NB4 (cell line): ENCODE results near the gene IL16.

ENCODE experiments used
- DNase-seq: peaks from one replicate; pipeline ENCODE4 v3.0.0; 2010; ENCODE audit warnings: low read depth
- H3K4me3 ChIP-seq: one replicate; pipeline ENCODE4 v1.5.1; 2011; ENCODE audit warnings: mild to moderate bottlenecking, low read depth, low read length, moderate library complexity
- MYC ChIP-seq: IDR thresholded peaks from 2 replicates; pipeline ENCODE4 v1.6.1; 2011; ENCODE audit warnings: low read depth, low read length
- POLR2A ChIP-seq: IDR thresholded peaks from 2 replicates; pipeline ENCODE4 v1.6.1; 2011; ENCODE audit warnings: mild to moderate bottlenecking; ENCODE audit not compliant: insufficient read length; ENCODE audit errors: extremely low read depth
- TF ChIP-seq, protein P1 (sequence below): IDR thresholded peaks from one replicate; pipeline ENCODE4 v1.5.1; 2012; ENCODE audit warnings: low read depth, low read length
- TF ChIP-seq, protein P2 (sequence below): IDR thresholded peaks from 2 replicates; pipeline ENCODE4 v1.6.1; 2011; ENCODE audit warnings: low read depth, low read length

IL16 gene

DNA sequence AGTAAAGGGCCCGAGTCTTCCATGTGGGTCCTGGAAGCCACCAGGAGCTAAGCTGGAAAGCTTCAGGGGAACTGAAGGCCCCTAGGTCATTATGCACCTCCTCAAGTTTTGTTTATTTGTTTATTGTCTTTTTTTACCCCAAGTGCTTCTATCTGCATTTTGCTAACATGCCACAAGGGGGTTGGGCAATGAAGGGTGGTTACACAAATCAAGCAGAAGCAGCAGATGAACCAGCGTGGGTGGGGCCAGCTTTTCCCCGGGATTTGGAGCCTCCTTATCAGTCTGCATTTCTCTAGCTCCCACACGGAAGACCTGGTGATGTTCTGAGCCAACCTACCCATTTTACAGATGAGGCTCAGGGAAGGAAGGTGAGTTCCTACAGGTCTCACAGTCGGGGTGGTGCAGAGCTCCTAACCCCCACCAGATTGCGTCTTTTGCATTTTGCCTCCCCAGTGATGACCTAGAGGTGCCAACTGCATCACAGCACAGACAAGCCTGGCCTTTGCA lies 160.6 kb downstream of the IL16 start:
- TF ChIP-seq POLR2A (no peak), MYC (no peak)
- peak; percentile 19 for DNase-seq
- H3K4me3 ChIP-seq = no peak overlapping the region

DNA sequence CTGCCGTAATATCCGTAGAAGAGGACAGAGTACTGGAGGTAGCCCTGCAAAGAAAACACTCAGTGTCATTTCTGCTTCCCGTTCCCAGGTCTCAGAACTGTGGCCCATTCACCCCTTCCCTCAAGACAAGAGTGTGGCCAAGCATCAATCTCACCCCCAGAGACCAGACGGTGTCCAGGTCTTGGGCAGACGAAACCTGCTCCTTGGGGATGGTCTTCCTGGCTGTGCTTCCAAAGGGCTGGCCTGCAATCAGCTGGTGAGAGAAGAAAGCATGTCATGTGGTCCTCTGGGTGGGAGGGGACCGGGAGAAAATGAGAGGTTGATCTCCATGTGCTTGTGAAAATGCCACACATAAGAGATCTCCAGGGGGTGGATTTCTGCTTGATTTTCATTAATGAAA lies 161.6 kb downstream of the IL16 start:
- TF ChIP-seq, protein P1, sequence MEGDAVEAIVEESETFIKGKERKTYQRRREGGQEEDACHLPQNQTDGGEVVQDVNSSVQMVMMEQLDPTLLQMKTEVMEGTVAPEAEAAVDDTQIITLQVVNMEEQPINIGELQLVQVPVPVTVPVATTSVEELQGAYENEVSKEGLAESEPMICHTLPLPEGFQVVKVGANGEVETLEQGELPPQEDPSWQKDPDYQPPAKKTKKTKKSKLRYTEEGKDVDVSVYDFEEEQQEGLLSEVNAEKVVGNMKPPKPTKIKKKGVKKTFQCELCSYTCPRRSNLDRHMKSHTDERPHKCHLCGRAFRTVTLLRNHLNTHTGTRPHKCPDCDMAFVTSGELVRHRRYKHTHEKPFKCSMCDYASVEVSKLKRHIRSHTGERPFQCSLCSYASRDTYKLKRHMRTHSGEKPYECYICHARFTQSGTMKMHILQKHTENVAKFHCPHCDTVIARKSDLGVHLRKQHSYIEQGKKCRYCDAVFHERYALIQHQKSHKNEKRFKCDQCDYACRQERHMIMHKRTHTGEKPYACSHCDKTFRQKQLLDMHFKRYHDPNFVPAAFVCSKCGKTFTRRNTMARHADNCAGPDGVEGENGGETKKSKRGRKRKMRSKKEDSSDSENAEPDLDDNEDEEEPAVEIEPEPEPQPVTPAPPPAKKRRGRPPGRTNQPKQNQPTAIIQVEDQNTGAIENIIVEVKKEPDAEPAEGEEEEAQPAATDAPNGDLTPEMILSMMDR = no peak
- TF ChIP-seq POLR2A = no peak
- TF ChIP-seq MYC = no peak
- TF ChIP-seq, protein P2, sequence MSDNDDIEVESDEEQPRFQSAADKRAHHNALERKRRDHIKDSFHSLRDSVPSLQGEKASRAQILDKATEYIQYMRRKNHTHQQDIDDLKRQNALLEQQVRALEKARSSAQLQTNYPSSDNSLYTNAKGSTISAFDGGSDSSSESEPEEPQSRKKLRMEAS = no peak
- no peak overlapping the region for H3K4me3 ChIP-seq
- DNase-seq = no peak

DNA sequence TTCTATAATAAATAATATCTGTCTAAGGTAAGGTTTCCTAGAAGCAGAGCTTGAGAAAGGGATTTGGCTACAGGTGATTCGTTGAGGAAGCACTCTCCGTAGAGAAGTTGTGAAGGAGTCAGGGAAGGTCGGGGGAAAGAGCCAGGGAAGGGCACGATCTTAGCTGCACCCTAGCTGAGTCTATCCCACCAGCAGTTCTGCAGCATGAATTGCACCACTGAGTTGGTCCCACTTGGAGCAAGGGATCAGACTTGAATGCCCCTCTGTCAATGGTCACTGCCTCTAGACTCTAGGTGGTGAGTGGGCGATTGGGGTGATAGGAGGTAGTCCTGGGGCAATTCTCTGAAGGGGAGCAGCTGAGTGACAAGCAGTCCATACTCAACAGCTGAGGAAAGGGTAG lies 163.8 kb downstream of the IL16 start:
- no peak overlapping the region for H3K4me3 ChIP-seq
- no peak for DNase-seq
- TF ChIP-seq, protein P2 = no peak
- no peak for TF ChIP-seq MYC
- TF ChIP-seq, protein P1 = no peak
- no peak for TF ChIP-seq POLR2A

DNA sequence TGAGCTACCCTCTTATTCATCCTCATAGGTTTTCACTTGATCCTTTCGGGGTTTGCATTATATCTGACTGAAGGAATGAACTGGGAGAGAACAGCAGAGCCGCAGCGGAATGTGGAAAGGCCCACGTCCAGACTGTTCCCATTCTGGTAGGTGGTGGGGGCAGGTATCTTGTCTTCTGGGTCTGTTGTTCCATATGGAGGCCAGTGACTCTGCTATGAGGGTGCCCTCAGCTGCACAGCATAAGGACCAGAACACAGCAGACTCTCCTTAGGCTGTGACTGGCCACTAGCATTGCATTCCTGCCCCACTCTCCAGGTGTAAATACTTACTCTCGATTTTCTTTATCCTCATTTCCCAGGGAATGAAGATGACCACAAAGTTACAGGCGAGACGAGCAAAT lies 165.2 kb downstream of the IL16 start:
- no peak overlapping the region for H3K4me3 ChIP-seq
- DNase-seq = no peak
- TF ChIP-seq, protein P2 = no peak
- TF ChIP-seq, protein P1 = no peak
- no peak for TF ChIP-seq POLR2A

DNA sequence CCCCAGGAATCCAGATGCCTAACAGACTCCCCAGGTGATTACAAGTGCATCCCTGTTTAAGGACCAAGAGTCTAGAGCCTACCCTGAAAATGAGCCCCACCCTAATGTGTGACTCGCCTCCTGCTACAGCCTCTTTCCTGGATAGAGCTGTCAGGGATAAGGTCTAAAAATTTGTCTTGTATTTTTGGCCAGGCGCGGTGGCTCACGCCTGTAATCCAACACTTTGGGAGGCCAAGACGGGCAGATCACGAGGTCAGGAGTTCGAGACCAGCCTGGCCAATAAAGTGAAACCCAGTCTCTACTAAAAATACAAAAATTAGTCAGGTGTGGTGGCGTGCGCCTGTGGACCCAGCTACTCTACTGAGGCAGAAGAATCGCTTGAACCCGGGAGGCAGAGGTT lies 166.1 kb downstream of the IL16 start:
- TF ChIP-seq MYC (no peak), POLR2A (no peak)
- TF ChIP-seq, protein P1 = no peak
- TF ChIP-seq, protein P2 = no peak
- no peak overlapping the region for H3K4me3 ChIP-seq
- no peak for DNase-seq

DNA sequence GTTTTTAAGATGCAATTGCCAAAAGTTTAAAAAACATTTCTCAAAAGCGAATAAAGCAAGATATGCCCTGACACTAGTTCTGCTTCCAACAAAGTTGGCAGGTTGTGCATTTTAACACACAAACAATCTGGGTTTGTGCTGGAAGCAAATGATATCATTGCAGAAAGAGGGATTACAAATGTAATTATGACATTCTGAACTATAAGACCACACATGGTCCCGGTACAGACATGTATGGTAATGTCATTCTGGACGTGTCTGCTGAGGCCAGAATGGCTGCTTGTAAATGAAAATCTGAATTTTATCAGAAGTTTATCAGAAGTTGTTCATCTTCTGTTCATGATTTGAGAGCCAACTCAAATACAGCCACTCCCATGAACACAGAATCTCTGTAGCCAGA lies 166.6 kb downstream of the IL16 start:
- TF ChIP-seq, protein P1 = no peak
- TF ChIP-seq, protein P2 = no peak
- no peak overlapping the region for H3K4me3 ChIP-seq
- no peak for DNase-seq
